Measurements from ENCODE around the gene MFSD11.

GRCh38 chr17:76738468-76738850 lies 540 bp downstream of the MFSD11 start:
- TF ChIP-seq CTCF (conservative IDR thresholded peaks at IDR 0.05) (no peak), ZFX (IDR thresholded peaks at IDR 0.05) (no peak)
